K562 (cell line): Measurements from ENCODE around the gene ID2. TPM values are rescaled to one million over a fixed set of nuclear protein-coding genes. Genes with fewer than 3 reads are reported as not detected.
A peak's percentile ranks its signal among the peaks of the same experiment; 100 is the strongest.

Experiments used
- ATAC-seq: fragments of 200-7000 bp; cut with Tn5 transposase; 3 replicates; pipeline ENCODE4 v1.9.1; 2020; ENCODE audit warnings: moderate library complexity
- BruUV-seq: library from RNA; stranded (reverse); fragments of 400-500 nt; replicated peaks from 2 replicates; lab custom pipeline; 2021; lab: Mats Ljungman, UMichigan
- CTCF ChIA-PET: fragments of 300-600 bp; formaldehyde crosslinking; extraction: SDS; loops from one replicate; lab custom pipeline; 2021; ENCODE audit warnings: low intra/inter-chr PET ratio; lab: Yijun Ruan, JAX
- POLR2A ChIA-PET: fragments of 300-600, 350-650 bp; sonication (Branson Sonifier 250); formaldehyde crosslinking; extraction: SDS; loops from one replicate; lab custom pipeline; 2021; ENCODE audit warnings: antibody characterized with exemption, inconsistent platforms; lab: Yijun Ruan, JAX
- DNase-seq, 4 experiments: peaks; one replicate each; pipeline versions ENCODE4 v3.0.0 to v3.0.0-alpha.2; 2011 to 2018; ENCODE audit warnings: low spot score in 3 of 4, mixed read lengths in 3 of 4; ENCODE audit errors: extremely low read depth in 1 of 4
- FAIRE-seq: peaks from 2 replicates; lab custom pipeline; 2011; peaks lifted over from hg19 to GRCh38; lab: Jason Lieb, UNC
- H2AFZ ChIP-seq: 2 replicates; pipeline ENCODE4 v1.6.0; 2011; ENCODE audit warnings: low read depth, low read length, control low read depth, inconsistent platforms
- H3K27ac ChIP-seq: fragments of 200-600 bp; 3 replicates; pipeline ENCODE4 v1.8.0; 2011; ENCODE audit warnings: low read depth, mild to moderate bottlenecking, control low read depth, inconsistent platforms, low read length, moderate library complexity, mixed read lengths; ENCODE audit errors: extremely low read depth
- H3K27me3 ChIP-seq, 2 experiments: fragments of 300-600 bp in 1 of 2; 2 replicates in 1 of 2; 3 replicates in 1 of 2; pipeline versions ENCODE4 v1.6.0 to v1.8.0; 2011; ENCODE audit warnings: inconsistent platforms in 2 of 2, low read length in 2 of 2, mild to moderate bottlenecking in 1 of 2, mixed read lengths in 1 of 2, moderate library complexity in 1 of 2; ENCODE audit not compliant: control insufficient read depth in 2 of 2, insufficient read depth in 2 of 2
- H3K36me3 ChIP-seq: fragments of 300-600 bp; 3 replicates; pipeline ENCODE4 v1.8.0; 2011; ENCODE audit warnings: mild to moderate bottlenecking, low read length, inconsistent platforms; ENCODE audit not compliant: control insufficient read depth, insufficient read depth
- H3K4me1 ChIP-seq, 2 experiments: fragments of 200-600 bp in 1 of 2; replicated peaks in 1 of 2; 2 replicates in 1 of 2; 3 replicates in 1 of 2; pipeline versions ENCODE4 v1.5.1 to v1.8.0; 2011; ENCODE audit warnings: inconsistent platforms in 2 of 2, low read length in 2 of 2, mild to moderate bottlenecking in 1 of 2, mixed read lengths in 1 of 2, moderate library complexity in 1 of 2; ENCODE audit not compliant: control insufficient read depth in 2 of 2, insufficient read depth in 2 of 2
- H3K4me2 ChIP-seq: 2 replicates; pipeline ENCODE4 v1.6.1; 2011; ENCODE audit warnings: low read length, control low read depth, inconsistent platforms, mixed read lengths; ENCODE audit not compliant: insufficient read depth
- H3K4me3 ChIP-seq: fragments of 200-600 bp; sonication (generic), shearing (Covaris generic); 2 replicates; pipeline ENCODE4 v1.5.1; 2016; ENCODE audit warnings: control low read depth, inconsistent platforms
- H3K79me2 ChIP-seq: fragments of 200-600 bp; 3 replicates; pipeline ENCODE4 v1.8.0; 2011; ENCODE audit warnings: low read length, inconsistent platforms; ENCODE audit not compliant: control insufficient read depth, insufficient read depth
- H3K9ac ChIP-seq, 2 experiments: 2 replicates each; pipeline versions ENCODE4 v1.6.0 to v1.6.1; 2011; ENCODE audit warnings: low read depth in 2 of 2, low read length in 2 of 2, control low read depth in 1 of 2, inconsistent platforms in 1 of 2, mild to moderate bottlenecking in 1 of 2, mixed read lengths in 1 of 2; ENCODE audit not compliant: insufficient read depth in 1 of 2
- H3K9me1 ChIP-seq: one replicate; pipeline ENCODE4 v1.6.0; 2011; ENCODE audit warnings: inconsistent platforms, mild to moderate bottlenecking, low read length, moderate library complexity; ENCODE audit not compliant: control insufficient read depth, insufficient read depth
- H3K9me3 ChIP-seq: replicated peaks from 2 replicates; pipeline ENCODE4 v1.5.1; 2011; ENCODE audit warnings: low read depth, low read length, inconsistent platforms; ENCODE audit not compliant: control insufficient read depth, insufficient read depth
- H4K20me1 ChIP-seq: replicated peaks from 2 replicates; pipeline ENCODE4 v1.6.1; 2011; ENCODE audit warnings: low read length, inconsistent platforms, mixed read lengths; ENCODE audit not compliant: control insufficient read depth, insufficient read depth
- HOXB6 ChIP-seq: fragments of 250-450 bp; sonication (Bioruptor Pico); IDR thresholded peaks from 2 replicates; pipeline ENCODE4 v1.5.1; 2022; ENCODE audit warnings: mild to moderate bottlenecking, borderline replicate concordance
- MEIS2 ChIP-seq: fragments of 450-650 bp; IDR thresholded peaks from 2 replicates; pipeline ENCODE4 v1.6.1; 2014; ENCODE audit warnings: mild to moderate bottlenecking; ENCODE audit not compliant: partially characterized antibody
- MYBL2 ChIP-seq, 2 experiments: fragments of 450-650 bp in 1 of 2; sonication (generic) in 1 of 2; formaldehyde crosslinking in 1 of 2; IDR thresholded peaks; 2 replicates each; pipeline versions ENCODE4 v1.6.1 to v1.8.1; 2017 to 2022; ENCODE audit warnings: borderline replicate concordance in 1 of 2, inconsistent platforms in 1 of 2, low read depth in 1 of 2, mild to moderate bottlenecking in 1 of 2, missing genetic modification reagents in 1 of 2, moderate library complexity in 1 of 2
- PKNOX1 ChIP-seq: fragments of 450-650 bp; IDR thresholded peaks from 2 replicates; pipeline ENCODE4 v1.6.1; 2016
- SRF ChIP-seq, 2 experiments: fragments of 250-450, 450-650 bp in 1 of 2; sonication (Bioruptor Pico) in 1 of 2; sonication (generic) in 1 of 2; formaldehyde crosslinking; IDR thresholded peaks; 2 replicates each; pipeline versions ENCODE4 v1.5.0 to v1.5.1; 2020 to 2022; ENCODE audit warnings: mild to moderate bottlenecking in 1 of 2, missing genetic modification reagents in 1 of 2
- WGBS: fragments of 100-300 bp; shearing (Covaris generic); methylation state at CpG from one replicate; pipeline ENCODE4 v1.1.6; 2016; ENCODE audit warnings: low coverage, mixed read lengths; ENCODE audit not compliant: insufficient coverage; ENCODE audit errors: missing lambda C conversion rate; 5-methylcytosine and 5-hydroxymethylcytosine counted together
- in situ Hi-C: fragments of 300-500 bp; cut with MboI; formaldehyde crosslinking; loops from 4 replicates; pipeline ENCODE4 v1.15.0; 2018; ENCODE audit warnings: inconsistent platforms, mixed read lengths
- intact Hi-C: fragments of 100-400 bp; cut with micrococcal nuclease; formaldehyde crosslinking; loops from 2 replicates; pipeline ENCODE4 v1.14.2; 2022
- polyA plus RNA-seq, 8 experiments: library from polyadenylated mRNA; depleted of rRNA in 4 of 8; stranded (reverse) in 5 of 8; unstranded in 3 of 8; fragments of >200 nt; fragmentation: Nextera tagmentation in 2 of 8; fragmentation: Illumina TruSeq in 1 of 8; extraction: Ambion mirVana in 2 of 8; extraction: Trizol in 1 of 8; gene quantifications; 2 replicates each; pipeline versions ENCODE4 v1.2.1 to v1.2.3, GENCODE V29; 2011 to 2014; ENCODE audit warnings: inconsistent platforms in 1 of 8, missing spikeins in 1 of 8
- total RNA-seq, 7 experiments: library from RNA; depleted of rRNA in 6 of 7; stranded (reverse); fragments of >200 nt in 6 of 7; fragmentation: Illumina TruSeq in 2 of 7; extraction: Trizol in 2 of 7; gene quantifications; 2 replicates each; pipeline versions ENCODE4 v1.2.1 to v1.2.3, GENCODE V29; 2011 to 2021; ENCODE audit warnings: low replicate concordance in 1 of 7

Gene ID2
- total and polyA plus RNA-seq, 9 of the 15 experiments (the other 6 are each of a cell fraction or from before 2014, with no cell fraction given): 8.0 to 35.7 (median 16.6) TPM

- H3K79me2 ChIP-seq: no peaks in the 10 kb centered on the region
- BruUV-seq: no TSS peak
- no peak for FAIRE-seq
- in situ Hi-C loops (no loop called here), intact Hi-C loops (no loop called here)
- ChIA-PET CTCF (no interaction called here), POLR2A (no interaction called here)
- 38% methylated on average over 22 of the region's 22 CpGs for WGBS
- peaks cover 0 to 6% of the 10 kb centered on the region in 2 experiments; a peak in 1 of 5 replicates for H3K27me3 ChIP-seq
- H3K4me1 ChIP-seq: peaks cover 17 to 29% of the 10 kb centered on the region in 2 experiments
- TF ChIP-seq MEIS2: peak; percentile 26
- TF ChIP-seq SRF (CRISPR knock-in tag; IDR thresholded peaks at IDR 0.05): peak in 1 of 2 experiments; percentile 68; a peak in 1 of 4 replicates
- no peak for TF ChIP-seq HOXB6
- no peak for TF ChIP-seq MYBL2 (IDR thresholded peaks at IDR 0.05; ENCODE audit: low read depth)
- TF ChIP-seq MYBL2 (CRISPR knock-in tag; IDR thresholded peaks at IDR 0.05; ENCODE audit: borderline replicate concordance): no peak
- peak; percentile 18; the same call in 1 of the 2 replicates for TF ChIP-seq PKNOX1
- no peaks in the 10 kb centered on the region for H3K36me3 ChIP-seq
- H3K27ac ChIP-seq: no peak overlapping the region
- DNase-seq: no peak
- no peaks in the 10 kb centered on the region for H3K9me1 ChIP-seq
- no peaks in the 10 kb centered on the region for H3K9me3 ChIP-seq
- H3K4me3 ChIP-seq: no peak overlapping the region
- no peak overlapping the region for H3K4me2 ChIP-seq
- no peaks in the 10 kb centered on the region for H4K20me1 ChIP-seq
- no peak overlapping the region for H2AFZ ChIP-seq
- no peak for ATAC-seq
- H3K9ac ChIP-seq: peak overlapping the region in 1 of 2 experiments; percentile 6; a peak in 1 of 4 replicates
Measured at GRCh38 chr2:8658064-8658862, 23.6 kb upstream of the ID2 start.
